Measurements from ENCODE around the gene SNX14.
A peak's percentile ranks its signal among the peaks of the same experiment; 100 is the strongest.
"Not testable (repeated sequence)": the region's sequence is repeated elsewhere in the genome, so short reads cannot be mapped to it uniquely, and the experiment has no call there.

SNX14 gene, protein sequence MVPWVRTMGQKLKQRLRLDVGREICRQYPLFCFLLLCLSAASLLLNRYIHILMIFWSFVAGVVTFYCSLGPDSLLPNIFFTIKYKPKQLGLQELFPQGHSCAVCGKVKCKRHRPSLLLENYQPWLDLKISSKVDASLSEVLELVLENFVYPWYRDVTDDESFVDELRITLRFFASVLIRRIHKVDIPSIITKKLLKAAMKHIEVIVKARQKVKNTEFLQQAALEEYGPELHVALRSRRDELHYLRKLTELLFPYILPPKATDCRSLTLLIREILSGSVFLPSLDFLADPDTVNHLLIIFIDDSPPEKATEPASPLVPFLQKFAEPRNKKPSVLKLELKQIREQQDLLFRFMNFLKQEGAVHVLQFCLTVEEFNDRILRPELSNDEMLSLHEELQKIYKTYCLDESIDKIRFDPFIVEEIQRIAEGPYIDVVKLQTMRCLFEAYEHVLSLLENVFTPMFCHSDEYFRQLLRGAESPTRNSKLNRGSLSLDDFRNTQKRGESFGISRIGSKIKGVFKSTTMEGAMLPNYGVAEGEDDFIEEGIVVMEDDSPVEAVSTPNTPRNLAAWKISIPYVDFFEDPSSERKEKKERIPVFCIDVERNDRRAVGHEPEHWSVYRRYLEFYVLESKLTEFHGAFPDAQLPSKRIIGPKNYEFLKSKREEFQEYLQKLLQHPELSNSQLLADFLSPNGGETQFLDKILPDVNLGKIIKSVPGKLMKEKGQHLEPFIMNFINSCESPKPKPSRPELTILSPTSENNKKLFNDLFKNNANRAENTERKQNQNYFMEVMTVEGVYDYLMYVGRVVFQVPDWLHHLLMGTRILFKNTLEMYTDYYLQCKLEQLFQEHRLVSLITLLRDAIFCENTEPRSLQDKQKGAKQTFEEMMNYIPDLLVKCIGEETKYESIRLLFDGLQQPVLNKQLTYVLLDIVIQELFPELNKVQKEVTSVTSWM

DNA sequence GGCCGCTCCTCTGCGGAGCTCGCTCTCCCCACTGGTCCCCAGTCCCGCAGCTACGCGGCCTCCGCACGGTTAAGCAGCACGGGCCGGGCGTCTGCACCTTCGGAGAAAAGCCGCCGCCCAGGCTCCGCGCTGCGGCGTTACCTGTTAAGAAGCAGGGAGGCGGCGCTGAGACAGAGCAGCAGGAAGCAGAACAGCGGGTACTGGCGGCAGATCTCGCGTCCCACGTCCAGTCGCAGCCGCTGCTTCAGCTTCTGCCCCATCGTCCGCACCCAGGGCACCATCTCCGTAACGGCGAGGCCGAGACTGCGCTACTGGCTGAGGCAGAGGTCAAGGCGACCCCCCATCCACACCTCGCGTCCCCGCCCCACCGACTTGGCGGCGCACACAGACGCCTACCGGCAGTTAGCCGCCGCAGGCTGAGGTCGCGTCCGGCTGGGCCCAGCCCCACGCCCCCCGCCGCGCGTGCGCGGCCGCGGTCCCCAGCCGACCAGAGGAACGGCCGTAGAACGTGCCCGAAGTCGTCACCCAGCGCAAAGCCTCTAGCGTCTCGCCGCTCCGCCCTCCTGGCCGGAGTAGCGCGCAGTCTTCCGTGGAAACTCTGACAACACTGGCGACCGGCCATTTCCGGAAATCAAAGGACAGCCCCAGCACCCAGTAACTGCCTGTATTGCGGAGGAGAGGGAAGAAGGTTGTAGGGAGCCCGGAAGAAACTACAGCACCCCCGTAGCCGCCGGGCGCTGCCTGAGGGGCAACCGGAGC is at the start of gene SNX14:
Gene SNX14, minus strand, starts transcription at position 421 of the 759 bp plus-strand sequence. Its CDS starts 140 bp downstream, at position 281.
- peak; percentile 52 to 59 (median 56) for DNase-seq

DNA sequence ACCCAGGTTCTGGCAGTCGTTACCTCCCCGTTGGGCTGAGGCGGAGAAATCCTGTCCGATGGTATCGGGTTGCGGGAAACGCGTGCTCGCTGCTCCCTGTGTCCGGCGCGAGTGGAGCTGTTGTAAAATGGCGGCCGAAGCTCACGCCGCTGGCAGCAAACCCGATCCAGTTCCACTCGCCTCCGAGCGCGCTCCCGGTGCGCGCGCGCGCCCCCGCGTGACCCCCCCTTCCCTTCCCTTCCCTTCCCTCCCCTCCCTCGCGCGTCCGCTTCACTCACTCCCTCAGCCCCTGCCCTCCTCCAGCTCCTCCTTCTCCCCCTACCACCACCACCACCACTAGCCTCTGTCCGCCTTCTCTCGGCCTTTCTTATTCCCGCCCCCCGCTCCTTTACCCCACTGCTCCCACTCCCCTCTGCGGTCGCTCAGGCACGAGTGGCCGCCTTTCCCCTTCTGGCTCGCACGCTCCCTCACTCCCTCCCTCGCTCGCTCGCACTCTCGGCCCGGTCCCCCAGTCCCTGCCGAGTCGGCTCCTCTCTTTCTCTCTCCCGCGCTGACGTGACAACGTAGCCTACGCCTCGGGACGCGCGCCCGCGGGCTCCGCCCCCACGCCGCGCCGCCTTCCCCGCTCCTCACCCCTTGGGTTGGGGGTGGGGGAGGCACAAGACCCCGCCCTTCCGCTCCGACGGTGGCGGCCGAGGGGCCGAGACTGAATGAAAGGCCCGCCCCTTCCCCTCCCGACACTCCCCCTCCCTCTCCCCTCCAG is 49.3 kb upstream of the SNX14 start, which contains the start of gene SYNCRIP:
Gene SYNCRIP, minus strand, starts transcription at position 113 of the 763 bp plus-strand sequence. CDS start 1,447 bp downstream, outside the sequence.
- peak; percentile 97 to 99 (median 98) for DNase-seq

DNA sequence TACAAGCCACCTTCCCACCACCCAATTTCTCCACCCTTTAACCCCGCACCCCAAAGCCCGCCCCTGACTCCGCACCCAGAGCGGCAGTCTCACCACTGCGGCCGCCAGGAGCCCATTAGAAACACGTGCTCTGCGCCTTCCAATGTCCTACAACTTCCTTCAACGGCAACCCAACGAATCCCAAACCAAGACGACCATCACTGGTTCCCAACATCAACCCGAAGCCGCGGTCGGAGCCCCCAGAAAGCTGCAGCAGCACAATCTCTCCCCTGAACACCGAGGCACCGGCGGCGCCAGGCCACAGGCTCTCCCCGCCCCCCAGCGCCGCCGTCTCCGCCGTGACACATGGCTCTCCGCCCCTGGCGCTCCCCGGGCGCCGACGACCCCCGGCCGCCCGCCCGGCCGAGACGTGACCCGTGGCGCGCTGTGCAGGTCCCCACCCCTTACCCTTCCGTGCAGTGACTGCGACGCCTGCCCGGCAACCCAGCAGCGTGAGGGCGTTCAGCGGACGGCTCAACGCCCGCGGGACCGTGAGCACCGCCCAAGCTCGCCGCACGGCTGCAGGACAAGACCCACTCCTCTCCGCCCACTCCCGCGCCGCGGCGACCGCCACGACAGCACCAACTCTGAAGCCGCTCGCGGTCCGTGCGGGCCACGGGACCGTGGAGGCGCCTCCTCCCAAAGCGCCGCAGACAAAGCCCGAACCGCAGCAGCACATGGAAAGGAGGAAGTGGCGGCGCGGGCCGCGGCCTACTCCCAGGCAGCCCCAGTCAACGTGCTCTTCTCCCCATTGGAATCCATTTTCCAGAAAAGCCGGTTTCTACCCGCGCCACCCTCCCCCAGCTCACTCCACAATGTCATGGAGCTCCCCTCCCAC is 48.5 kb upstream of the SNX14 start:
- DNase-seq: peak; percentile 36 to 55 (median 44)

DNA sequence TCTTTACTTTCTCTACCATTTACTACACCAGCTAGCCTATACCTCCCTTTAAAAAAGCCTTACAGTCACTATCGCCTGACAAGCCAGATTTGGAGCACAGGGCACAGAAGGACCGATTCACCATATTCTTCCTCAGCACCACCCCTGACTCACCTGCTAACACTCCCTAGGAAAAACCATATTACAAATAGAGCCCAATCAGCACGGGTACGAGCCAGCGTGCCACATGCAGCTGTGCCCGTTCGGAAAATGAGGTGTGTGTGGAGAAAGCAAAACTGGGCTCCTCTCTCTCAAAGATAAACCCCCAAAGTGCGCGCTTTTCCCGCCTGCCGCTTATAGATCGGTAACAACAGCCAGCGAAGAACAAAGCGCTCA is 47.9 kb upstream of the SNX14 start:
- no peak for DNase-seq

DNA sequence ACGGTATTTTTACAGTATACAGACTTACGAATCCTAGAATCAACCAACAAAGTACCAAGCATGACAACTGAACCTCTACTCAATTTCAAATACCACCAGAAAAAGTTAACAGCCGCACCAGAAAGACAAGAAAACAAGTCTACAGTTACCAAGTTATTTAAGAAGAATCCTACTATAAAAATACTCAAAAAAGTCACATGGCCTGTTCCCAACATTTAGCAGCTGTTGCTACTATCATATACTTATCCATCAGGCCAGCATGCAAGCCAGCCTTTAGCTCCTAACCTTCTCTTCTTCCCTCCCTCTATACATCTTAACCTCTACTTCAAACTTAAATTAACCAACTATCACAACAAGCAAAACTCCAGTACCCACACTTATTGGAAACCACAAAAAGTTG is 47.2 kb upstream of the SNX14 start:
- no peak for DNase-seq

DNA sequence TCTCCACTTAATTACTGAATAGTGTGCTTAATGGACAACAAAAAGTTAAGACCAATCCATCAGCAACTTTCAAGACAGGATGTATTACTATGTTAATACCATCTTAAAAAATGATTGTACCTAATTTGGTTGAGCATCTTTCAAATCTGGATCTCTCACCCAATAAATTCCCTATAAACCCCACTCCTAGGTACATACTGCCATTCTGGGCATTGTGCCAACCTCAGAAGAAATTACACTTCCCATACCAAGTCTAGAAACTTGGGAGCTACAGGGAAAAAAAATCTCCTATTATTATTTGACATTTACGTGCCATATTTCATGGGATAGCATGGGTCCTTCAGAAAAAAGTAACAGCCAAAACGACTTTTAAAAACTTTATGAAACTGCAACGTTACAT is 43.9 kb upstream of the SNX14 start:
- no peak for DNase-seq

DNA sequence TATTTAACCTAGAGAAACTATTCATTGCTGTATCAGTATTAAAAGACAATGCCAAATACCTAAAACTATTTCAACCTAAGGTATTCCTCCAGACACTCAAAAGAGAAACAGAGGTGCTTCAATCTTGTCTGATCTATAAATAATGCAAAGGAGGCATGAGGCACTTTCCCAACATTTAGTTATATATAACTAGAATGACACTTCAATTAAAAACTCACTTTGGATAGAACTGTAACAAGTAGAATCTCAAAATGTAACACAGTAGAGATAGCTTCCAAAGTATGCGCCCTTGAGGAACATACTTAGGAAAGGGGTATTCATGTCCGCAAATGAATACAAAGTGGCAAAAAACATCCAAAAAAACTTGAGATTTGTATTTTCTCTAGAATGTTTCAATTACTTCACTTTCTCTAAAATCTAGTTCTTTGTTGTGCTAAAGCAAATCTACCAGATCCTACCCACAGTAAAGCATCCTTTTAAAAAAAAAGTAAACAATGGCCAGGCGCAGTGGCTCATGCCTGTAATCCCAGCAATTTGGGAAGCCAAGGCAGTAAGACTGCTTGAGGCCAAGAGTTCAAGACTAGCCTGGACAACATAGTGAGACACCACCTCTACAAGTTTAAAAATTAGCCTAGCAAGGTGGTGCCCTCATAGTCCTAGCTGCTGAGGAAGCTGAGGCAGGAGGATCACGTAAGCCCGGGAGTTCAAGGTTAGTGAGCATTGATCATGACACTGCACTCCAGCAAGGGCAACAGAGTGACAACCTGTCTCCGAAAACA is 38.7 kb upstream of the SNX14 start:
- no peak for DNase-seq

DNA sequence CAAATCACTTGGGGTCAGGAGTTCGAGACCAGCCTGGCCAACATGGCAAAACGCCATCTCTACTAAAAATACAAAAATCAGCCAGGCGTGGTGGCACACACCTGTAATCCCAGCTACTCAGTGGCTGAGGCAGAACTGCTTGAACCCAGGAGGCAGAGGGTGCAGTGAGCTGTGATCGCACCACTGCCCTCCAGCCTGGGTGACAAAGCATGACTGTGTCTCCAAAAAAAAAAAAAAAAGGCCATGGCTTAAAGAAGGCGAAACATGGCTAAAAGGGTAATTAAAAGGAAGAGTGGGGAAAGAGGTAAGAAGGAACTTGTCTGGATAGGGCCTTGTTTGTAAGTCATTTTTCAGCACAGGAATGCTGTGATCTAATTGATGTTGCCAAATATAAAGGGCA is 37.5 kb upstream of the SNX14 start:
- DNase-seq: not testable (repeated sequence)

DNA sequence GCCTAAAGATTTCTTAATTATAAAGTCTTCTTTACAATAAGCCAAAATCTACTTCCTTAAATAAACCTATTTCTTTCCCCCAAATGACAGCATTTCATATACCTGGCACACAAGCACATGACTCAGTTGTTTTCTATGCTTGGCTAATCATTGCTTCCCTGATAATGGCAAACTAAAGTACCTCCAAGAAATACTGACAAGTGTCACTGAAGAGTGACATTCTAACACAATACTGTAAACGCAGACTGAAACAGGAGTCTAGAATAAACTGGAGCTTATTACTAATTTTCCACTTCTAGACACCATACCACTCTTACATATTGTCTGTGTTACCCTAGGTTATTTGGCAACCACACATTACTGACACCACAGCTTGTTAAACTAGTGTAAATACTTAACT is 34.7 kb upstream of the SNX14 start:
- DNase-seq: no peak

DNA sequence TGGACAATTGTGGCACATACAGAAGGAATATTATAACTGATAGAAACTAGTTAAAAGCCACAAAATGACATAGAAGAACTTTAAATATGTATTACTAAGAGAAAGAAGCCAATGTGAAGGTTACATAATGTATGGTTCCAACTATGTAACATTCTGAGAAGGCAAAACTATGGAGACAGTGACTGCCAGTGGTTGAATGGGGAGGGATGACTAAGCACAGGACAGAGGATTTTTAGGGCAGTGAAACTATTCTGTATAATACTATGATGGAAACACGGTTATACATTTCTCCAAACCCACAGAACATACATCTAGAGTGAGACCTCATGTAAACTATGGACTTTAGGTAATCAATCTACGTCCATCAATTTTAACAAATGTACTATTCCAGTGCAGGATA is 26.6 kb upstream of the SNX14 start:
- no peak for DNase-seq

DNA sequence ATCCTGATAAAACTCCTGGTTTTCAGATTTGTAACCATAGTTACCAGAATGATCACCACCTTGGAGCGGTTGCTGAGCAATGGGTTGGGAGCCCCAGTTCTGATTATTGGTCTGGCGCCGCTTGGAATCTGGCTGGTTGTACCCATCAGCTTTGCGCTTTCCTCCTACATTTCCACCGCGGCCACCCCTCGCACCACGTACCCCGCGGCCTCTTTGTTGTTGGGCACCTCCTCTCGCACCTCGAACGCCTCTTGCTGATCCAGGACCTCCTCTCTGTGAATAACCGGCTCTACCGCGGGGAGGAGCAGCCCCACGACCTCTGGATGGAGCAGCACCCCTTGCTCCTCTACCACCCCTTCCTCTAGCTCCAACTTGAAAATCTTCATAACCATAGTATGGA is 21.1 kb upstream of the SNX14 start:
- no peak for DNase-seq

DNA sequence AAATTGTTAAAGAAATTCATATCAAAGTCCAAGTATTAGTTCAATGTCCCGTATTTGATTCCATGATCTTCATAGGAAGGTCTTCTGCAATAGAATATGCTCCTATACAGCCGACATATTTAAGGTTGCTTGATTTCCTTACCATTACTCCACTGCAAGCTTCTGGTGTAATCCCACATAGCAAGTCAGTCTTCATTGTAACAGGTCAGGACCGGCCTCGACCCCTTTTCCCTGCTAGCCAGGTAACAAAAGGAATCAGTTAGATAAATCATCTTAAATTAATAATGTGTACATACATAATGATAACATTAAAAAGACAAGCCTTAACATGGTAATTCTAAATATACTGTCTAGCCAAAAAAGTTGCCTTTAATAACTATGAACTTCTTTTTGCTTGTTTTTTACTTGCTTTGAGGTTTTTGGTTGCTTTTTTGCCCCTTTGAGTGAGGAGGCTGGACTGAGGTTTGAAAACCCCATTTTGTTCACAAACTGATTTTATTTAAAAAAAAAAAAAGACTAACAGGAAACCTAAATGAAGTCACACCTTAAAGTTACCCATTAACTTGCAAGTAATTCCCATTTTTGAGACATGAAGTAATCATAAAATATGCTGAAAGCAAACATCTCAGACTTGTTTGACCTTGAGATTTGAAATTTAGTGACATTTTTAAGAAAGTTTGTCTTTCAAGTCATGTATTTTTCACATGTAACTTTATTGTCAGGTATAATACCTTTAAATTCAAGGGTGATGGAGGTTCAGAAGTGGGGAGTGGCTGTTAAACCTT is 19.2 kb upstream of the SNX14 start:
- DNase-seq: no peak

DNA sequence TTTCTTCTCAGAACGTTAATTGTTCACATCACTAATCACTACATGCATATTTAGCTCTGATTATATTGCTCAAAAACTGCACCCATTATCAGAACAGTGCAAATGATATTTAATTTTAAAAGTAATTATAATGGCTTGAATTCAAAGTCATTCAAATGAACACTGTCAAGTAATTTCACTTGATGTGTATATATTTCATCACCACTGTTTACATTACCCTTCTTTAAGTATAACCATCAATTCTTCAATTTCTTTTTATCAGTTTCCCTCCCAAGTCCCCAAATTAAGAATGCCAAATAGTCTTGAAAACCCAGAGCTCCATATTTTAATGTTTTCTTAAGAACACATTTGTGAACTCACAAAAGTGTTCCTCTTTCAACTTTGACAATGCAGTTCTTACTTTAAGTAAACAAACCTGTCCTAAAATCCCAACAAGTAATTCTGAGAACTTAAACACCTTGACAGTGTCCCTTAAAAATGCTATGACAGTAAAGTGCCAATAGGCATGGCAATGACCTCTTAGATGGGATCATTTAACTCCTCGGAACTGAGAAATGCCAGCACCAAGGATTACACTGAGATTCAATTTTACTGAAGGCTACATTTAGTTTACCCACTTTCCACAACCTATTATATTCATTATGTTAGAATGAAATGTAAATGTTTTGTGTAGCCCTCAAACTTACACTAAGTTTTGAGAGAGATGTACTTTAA is 16.7 kb upstream of the SNX14 start:
- no peak for DNase-seq

DNA sequence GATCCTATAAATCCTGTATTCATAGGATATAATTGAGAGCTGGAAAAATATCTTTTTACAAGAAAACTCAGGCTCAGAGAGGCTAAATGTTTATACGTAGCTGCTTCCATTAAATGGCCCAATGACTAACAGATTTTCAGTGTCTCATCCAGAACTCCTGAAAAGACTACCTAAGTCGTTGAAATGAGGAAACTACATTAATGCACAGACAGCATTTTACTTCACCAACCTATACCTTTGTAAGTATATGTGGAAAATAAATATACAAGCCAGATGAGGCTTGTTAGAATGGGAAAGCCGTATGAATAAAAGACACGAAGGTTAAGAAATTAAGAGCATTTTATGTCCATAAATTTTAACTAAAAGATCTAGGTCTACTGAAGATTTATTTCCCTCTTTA is 8.4 kb upstream of the SNX14 start:
- DNase-seq: no peak

DNA sequence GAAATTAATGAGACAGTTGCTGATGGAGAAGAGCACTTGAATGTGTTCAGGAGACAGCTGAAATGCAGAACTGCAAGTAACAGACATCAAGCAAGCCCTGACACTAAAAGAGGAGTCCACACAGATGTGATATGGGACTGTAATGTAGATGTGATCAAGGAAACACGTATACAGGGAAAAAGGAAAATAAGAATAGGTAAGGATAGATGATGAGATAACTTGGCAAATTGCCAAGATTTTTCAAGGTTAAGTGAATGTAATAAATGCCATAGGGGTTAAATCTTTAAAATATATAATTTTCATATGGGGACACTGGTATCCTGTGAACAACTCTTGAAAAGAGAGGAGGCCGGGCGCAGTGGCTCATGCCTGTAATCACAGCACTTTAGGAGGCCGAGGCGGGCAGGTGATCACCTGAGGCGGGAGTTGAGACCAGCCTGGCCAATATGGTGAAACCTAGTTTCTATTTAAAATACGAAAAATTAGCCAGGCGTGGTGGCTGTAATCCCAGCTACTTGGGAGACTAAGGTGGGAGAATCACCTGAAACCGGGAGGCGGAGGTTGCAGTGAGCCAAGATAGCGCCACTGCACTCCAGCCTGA is 7.2 kb upstream of the SNX14 start:
- no peak for DNase-seq

DNA sequence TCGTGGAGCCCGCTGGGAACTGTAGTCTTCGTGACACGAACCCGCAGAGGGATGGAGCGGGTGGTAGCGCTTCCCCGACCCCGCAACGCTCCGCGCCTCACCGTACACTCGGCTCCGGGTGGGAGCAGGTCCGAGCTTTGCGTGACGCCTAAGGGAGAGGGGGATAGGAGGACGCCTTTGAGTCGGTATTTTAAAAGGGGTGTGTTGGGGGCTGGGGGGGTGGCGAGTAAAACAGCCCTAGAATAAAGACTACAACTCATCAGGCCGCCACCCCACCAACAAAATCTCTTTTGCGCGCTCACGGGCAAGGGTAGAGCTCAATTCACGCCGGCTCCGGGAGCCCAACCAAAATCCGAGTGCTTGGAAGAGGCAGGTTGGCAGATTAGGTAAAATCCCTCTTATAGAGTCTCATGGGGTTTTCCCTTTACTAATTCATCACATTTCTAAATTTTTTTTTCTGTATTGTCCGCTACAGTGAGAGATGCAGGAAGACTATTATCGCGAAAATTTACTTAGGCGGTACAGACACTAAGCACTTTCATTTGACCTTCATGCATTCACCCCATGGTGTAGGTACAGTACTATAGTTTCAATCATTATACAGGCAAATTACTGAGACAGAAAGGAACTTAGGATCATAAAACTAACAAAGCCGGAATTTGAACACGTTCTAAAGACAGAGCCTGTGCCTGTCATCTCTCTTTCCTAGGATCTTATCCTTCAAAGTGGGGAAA is 706 bp upstream of the SNX14 start:
- peak in 3 of 4 experiments; percentile 19 to 27 (median 27) for DNase-seq

DNA sequence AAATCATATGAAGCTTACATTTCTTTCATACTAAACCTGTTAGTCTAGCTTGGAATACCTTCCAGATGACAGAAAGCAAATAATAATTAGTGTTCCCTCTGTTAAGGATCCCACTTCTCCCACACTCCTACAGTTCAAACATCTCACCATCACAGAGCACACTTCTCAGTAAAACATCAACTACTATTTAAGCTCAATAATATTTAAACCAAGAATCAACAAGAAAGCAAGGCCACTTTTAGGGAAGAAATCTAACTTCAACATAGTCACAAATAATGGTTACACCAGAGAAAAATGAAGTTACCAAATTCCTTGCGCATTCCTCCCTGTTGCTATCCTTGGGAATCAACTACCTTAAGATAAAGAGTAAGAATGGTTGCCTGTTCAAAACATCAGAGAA is 1.6 kb downstream of the SNX14 start:
- DNase-seq: no peak

DNA sequence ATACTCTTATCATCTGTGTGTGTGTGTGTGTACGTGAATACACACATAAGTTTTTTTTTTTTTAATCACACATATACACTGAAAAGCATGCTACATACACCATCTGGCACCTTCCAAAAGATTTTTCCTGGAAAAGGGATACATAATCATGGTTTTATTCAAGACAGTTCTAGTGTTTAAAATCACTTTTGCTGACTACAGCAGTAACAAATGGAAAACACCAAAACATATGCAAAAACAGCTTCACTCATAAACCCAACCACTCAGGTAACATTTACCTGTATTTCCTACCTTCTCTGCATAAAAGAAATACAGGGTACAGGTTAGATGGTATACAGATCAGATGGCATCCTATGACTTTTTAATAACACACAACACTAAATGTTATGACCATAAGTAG is 2.5 kb downstream of the SNX14 start:
- no peak for DNase-seq
